Heart right ventricle (tissue), 16 donors: ENCODE results near the gene SHISAL1. TPM values are rescaled to one million over a fixed set of nuclear protein-coding genes. Genes with fewer than 3 reads are reported as not detected.

Experiments
- ATAC-seq, 8 donors: fragments of 200-7000 bp; cut with Tn5 transposase; one replicate each; pipeline ENCODE4 v1.9.1; 2020; ENCODE audit warnings: mild to moderate bottlenecking in 8 of 8, moderate library complexity in 8 of 8, moderate number of reproducible peaks in 1 of 8
- DNase-seq, 2 donors: peaks; one replicate each; pipeline ENCODE4 v3.0.0-alpha.2; 2020
- H3K27ac ChIP-seq, 10 donors: fragments of 200-600 bp; sonication (generic) in 2 of 10; one replicate each; pipeline versions ENCODE4 v1.5.0 to v1.8.0; 2020 to 2022; ENCODE audit warnings: mild to moderate bottlenecking in 3 of 10
- H3K27me3 ChIP-seq, 7 donors: fragments of 200-600 bp; one replicate each; pipeline ENCODE4 v1.8.0; 2021 to 2022; ENCODE audit warnings: mild to moderate bottlenecking in 2 of 7
- H3K36me3 ChIP-seq, 9 donors: fragments of 200-600 bp; sonication (generic) in 1 of 9; one replicate each; pipeline versions ENCODE4 v1.5.0 to v1.8.0; 2020 to 2022; ENCODE audit warnings: mild to moderate bottlenecking in 2 of 9
- H3K4me1 ChIP-seq, 9 donors: fragments of 200-600 bp; sonication (generic) in 1 of 9; one replicate each; pipeline versions ENCODE4 v1.5.0 to v1.8.0; 2020 to 2022; ENCODE audit warnings: mild to moderate bottlenecking in 4 of 9
- H3K4me3 ChIP-seq, 10 donors: fragments of 200-600 bp; sonication (generic) in 2 of 10; one replicate each; pipeline versions ENCODE4 v1.5.0 to v1.8.0; 2020 to 2022; ENCODE audit warnings: mild to moderate bottlenecking in 7 of 10, moderate library complexity in 2 of 10
- H3K9me3 ChIP-seq, 11 donors: fragments of 200-600 bp in 10 of 11; sonication (generic) in 2 of 11; one replicate each; pipeline versions ENCODE4 v1.5.0 to v1.8.0; 2013 to 2022; ENCODE audit warnings: mild to moderate bottlenecking in 2 of 11, control low read depth in 1 of 11, moderate library complexity in 1 of 11
- CTCF ChIP-seq, 9 donors: fragments of 200-600 bp; sonication (generic) in 2 of 9; IDR thresholded peaks; one replicate each; pipeline versions ENCODE4 v1.5.0 to v1.8.0; 2021 to 2022; ENCODE audit warnings: antibody characterized with exemption in 9 of 9, mild to moderate bottlenecking in 5 of 9, moderate library complexity in 1 of 9
- WGBS, 2 donors: extraction: QIAGEN DNeasy Blood & Tissue Kit; methylation state at CpG; one replicate each; pipeline ENCODE4 v1.1.7; 2013; ENCODE audit warnings: inconsistent platforms in 1 of 2; 5-methylcytosine and 5-hydroxymethylcytosine counted together
- intact Hi-C, 10 donors: fragments of 100-400 bp; cut with DNase I; formaldehyde crosslinking; loops; one replicate each; pipeline versions ENCODE4 v1.11.1 to v1.14.2; 2022
- polyA plus RNA-seq, 2 donors: library from polyadenylated mRNA; stranded (reverse); fragments of 200-250 nt; gene quantifications; one replicate each; pipeline ENCODE4 v1.2.3, GENCODE V29; 2013
- total RNA-seq, 10 donors: library from RNA; stranded (reverse); fragmentation: NEBNext Ultra II Directional in 3 of 10; extraction: Animal tissue kit (Norgen Biotek cat#: 25700) in 3 of 10; gene quantifications; one replicate each; pipeline versions ENCODE4 v1.2.1 to v1.2.4, GENCODE V29; 2021 to 2023
- donor health status: Arrhythmogenic right ventricular cardiomyopathy.
- donor health status: ischemic (EF 13 %, LVEDD 7.1; RV severe dilation, severe dysfunction).
- donor health status: healthy with polysubstance abuse.
- donor health status: DM: no; HTN: yes; CAD: no.
- donor health status: DM: no; HTN: no; CAD: no.
- donor health status: ischemic (EF 25% LVEDD 6.9; RV normal size, moderate dysfunction).
- donor health status: ischemic (EF 25% LVEDD 5.7; RV mildly dilated, moderate dysfunction).
- donor health status: healthy.
- donor health status: DM: yes; HTN: yes; CAD: no.
- donor health status: Ischemic cardiomyopathy.
- donor health status: ischemic (EF 35%, LVEDD 5.7; RV mildly dilated, moderate dysfunction).
- donor health status: nonischemic (EF 11% LVEDD 7.7; RV severe dilation, severe dysfunction).
- donor health status: DM: yes; HTN: yes; CAD: no.
- donor health status: PGD.
- donor health status: ischemic (EF 29% LVEDD 5.4; RV normal size, mild dysfunction).
- donor health status: nonischemic (EF 23%, LVEDD 6.1; RV moderate dilation, normal function).

The SHISAL1 gene
- total and polyA plus RNA-seq, 12 donors: 0.15 to 1.7 (median 0.63) TPM

GRCh38 chr22:44261164-44261860 is 51.4 kb downstream of the SHISAL1 start:
- 78 to 81% methylated on average over 14 of the region's 14 CpGs for WGBS, 2 donors
- intact Hi-C loops: no loop called here
- ATAC-seq (no peak), DNase-seq (no peak)
- no peak for TF ChIP-seq CTCF (IDR thresholded peaks at IDR 0.05)
- Histone ChIP-seq H3K27me3 (peaks cover 0 to 5% (median 0%) of the 10 kb centered on the region in 7 donors), H3K9me3 (peaks cover 0 to 9% (median 0%) of the 10 kb centered on the region in 11 donors), H3K27ac (no peak overlapping the region), H3K4me1 (peaks cover 0 to 8% (median 0%) of the 10 kb centered on the region in 9 donors), H3K4me3 (no peak overlapping the region), H3K36me3 (no peaks in the 10 kb centered on the region)

GRCh38 chr22:44260216-44261035 is 52.3 kb downstream of the SHISAL1 start:
- 85 to 87% methylated on average over 16 of the region's 16 CpGs for WGBS, 2 donors

GRCh38 chr22:44259366-44260215 is 53.2 kb downstream of the SHISAL1 start:
- Histone ChIP-seq H3K36me3 (no peaks in the 10 kb centered on the region), H3K9me3 (peaks cover 0 to 6% (median 0%) of the 10 kb centered on the region in 11 donors), H3K4me1 (peaks cover 0 to 8% (median 0%) of the 10 kb centered on the region in 9 donors), H3K27me3 (peaks cover 0 to 9% (median 0%) of the 10 kb centered on the region in 7 donors), H3K27ac (no peak overlapping the region), H3K4me3 (no peak overlapping the region)
- no peak for ATAC-seq
- intact Hi-C loops: no loop called here
- TF ChIP-seq CTCF (IDR thresholded peaks at IDR 0.05): no peak
- 74 to 79% methylated on average over 19 of the region's 19 CpGs for WGBS, 2 donors
- no peak for DNase-seq

More at GRCh38 chr22:44260216-44261035, 52.3 kb downstream of the SHISAL1 start:
- TF ChIP-seq CTCF (IDR thresholded peaks at IDR 0.05): no peak
- Histone ChIP-seq H3K27me3 (peaks cover 0 to 9% (median 0%) of the 10 kb centered on the region in 7 donors), H3K4me1 (peaks cover 0 to 8% (median 0%) of the 10 kb centered on the region in 9 donors), H3K36me3 (no peaks in the 10 kb centered on the region), H3K27ac (no peak overlapping the region), H3K4me3 (no peak overlapping the region), H3K9me3 (peaks cover 0 to 7% (median 0%) of the 10 kb centered on the region in 11 donors)
- DNase-seq (no peak), ATAC-seq (no peak)
- intact Hi-C loops: no loop called here
